Skeletal muscle satellite cell (primary cell): ENCODE data around the gene HS2ST1.

Experiments
- H3K27me3 ChIP-seq: 2 replicates; pipeline ENCODE4 v1.7.0; 2013; ENCODE audit warnings: low read length; ENCODE audit not compliant: control insufficient read depth, insufficient read depth
- H3K36me3 ChIP-seq: 2 replicates; pipeline ENCODE4 v1.7.0; 2013; ENCODE audit warnings: mild to moderate bottlenecking, control low read depth, low read length; ENCODE audit not compliant: insufficient read depth
- H3K4me1 ChIP-seq: 2 replicates; pipeline ENCODE4 v1.7.0; 2013; ENCODE audit warnings: low read length; ENCODE audit not compliant: control insufficient read depth, insufficient read depth
- H3K4me2 ChIP-seq: 2 replicates; pipeline ENCODE4 v1.7.0; 2013; ENCODE audit warnings: mild to moderate bottlenecking, low read length
- H3K4me3 ChIP-seq: 2 replicates; pipeline ENCODE4 v1.7.0; 2013; ENCODE audit warnings: low read length
- H3K9ac ChIP-seq: 2 replicates; pipeline ENCODE4 v1.7.0; 2013; ENCODE audit warnings: mild to moderate bottlenecking, low read depth, low read length, moderate library complexity
- H3K9me3 ChIP-seq: replicated peaks from 2 replicates; pipeline ENCODE4 v1.7.0; 2013; ENCODE audit warnings: mild to moderate bottlenecking, control low read depth, low read length

Gene HS2ST1

DNA sequence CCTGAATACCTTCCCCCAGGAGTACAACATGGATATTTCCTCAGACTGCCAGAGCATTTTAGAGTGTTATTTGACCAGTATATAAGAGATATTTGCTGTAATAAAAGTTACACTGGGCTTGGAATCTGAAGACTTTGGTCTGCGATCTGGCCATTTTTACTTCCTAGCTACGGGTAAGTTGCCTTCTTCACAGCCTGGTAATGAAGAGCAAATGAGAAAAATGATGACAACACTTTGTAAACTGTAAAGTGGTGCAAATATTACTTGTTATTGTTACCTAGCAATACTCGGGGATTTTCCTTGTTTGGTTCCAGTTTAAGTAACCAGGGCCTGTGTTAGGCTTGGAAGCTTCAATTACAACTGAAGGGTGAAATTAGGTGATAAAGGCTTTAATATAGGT is 233.4 kb downstream of the HS2ST1 start:
- no peaks in the 10 kb centered on the region for H3K9me3 ChIP-seq
- no peaks in the 10 kb centered on the region for H3K36me3 ChIP-seq
- no peak overlapping the region for H3K4me3 ChIP-seq
- H3K4me1 ChIP-seq = peaks cover 20% of the 10 kb centered on the region
- H3K27me3 ChIP-seq = no peaks in the 10 kb centered on the region
- H3K4me2 ChIP-seq = no peak overlapping the region
- H3K9ac ChIP-seq = no peak overlapping the region

DNA sequence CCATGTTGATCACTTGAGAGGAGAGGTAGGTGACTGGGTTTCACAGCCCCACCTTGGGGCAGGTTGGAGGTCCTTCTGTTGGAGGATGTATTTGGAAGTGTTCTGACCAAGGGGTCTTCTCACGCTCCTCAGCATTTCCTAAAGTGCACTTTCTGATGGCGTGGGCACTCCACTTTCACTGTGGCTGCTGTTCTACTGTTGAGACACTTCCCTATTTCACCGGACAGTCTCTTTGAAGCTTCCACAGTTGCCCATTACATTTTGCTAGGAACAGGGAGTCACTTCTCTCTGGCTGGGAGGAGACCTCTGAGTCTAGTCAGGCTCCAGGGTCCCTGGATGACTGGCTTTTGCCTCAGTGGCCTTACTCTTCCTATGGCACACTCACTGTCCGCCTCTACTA is 234.2 kb downstream of the HS2ST1 start:
- Histone ChIP-seq H3K9ac (no peak overlapping the region), H3K4me1 (peaks cover 20% of the 10 kb centered on the region), H3K4me3 (no peak overlapping the region), H3K36me3 (no peaks in the 10 kb centered on the region), H3K9me3 (no peaks in the 10 kb centered on the region), H3K27me3 (no peaks in the 10 kb centered on the region), H3K4me2 (no peak overlapping the region)

DNA sequence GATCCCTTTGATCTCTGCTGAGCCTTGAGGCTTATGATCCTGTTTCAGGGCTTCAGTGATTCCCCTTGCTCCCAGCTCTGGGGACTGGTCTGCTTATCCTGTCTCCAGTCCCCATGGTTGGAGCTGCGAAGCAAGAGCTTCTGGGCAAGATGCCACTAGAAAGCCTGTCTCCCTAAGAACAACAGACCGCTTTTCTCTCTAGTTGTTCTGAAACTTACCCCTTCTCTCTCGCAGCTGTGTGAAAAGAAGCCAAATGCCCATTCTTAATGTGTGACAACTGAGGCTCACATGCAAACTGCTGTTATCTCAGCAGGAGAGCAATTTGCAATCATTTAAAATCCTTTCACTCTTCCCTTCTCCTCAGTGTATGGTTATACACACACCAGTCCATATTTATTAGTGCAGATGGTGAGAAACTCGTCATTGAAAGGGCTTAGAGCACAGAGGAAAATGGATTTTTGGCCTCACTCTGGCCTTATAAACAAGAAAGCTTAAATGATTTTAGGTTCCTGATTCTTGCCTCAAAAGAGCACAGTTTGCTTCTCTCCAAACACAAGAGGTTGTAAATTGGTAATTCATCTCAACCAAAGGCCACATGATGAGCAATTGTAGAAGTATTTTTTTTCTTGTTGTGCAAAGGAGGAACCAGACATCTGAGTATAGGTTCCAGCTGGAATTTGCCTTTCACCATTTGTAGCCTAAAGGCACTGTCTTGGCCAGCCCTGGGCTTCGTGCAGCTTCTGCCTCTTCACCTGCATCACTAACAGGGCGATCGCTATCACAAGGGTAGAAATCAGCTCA is 235.0 kb downstream of the HS2ST1 start:
- Histone ChIP-seq H3K4me2 (no peak overlapping the region), H3K27me3 (no peaks in the 10 kb centered on the region), H3K9me3 (no peaks in the 10 kb centered on the region), H3K9ac (no peak overlapping the region), H3K4me1 (peaks cover 20% of the 10 kb centered on the region), H3K4me3 (no peak overlapping the region), H3K36me3 (no peaks in the 10 kb centered on the region)

DNA sequence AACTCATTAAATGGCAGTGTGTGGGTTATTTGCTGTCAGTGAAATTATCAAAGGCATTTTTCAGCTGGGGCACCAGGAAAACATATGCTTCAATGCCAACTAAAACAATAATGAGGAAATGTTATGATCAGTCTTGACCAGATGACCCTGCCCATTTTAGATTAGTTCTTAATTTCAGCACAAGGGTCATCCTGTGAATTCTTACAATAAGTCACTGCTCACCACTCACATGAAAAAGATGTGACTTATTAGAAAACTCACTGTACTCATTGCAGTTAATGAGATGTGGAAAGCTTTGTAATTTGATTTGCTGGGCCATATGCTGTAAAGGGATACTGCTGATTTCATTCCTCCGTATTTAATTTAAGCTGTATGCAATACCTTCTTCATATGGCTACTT is 235.7 kb downstream of the HS2ST1 start:
- no peaks in the 10 kb centered on the region for H3K27me3 ChIP-seq
- H3K4me3 ChIP-seq = no peak overlapping the region
- H3K36me3 ChIP-seq = no peaks in the 10 kb centered on the region
- no peaks in the 10 kb centered on the region for H3K9me3 ChIP-seq
- H3K4me1 ChIP-seq = peaks cover 20% of the 10 kb centered on the region
- H3K9ac ChIP-seq = no peak overlapping the region
- no peak overlapping the region for H3K4me2 ChIP-seq

DNA sequence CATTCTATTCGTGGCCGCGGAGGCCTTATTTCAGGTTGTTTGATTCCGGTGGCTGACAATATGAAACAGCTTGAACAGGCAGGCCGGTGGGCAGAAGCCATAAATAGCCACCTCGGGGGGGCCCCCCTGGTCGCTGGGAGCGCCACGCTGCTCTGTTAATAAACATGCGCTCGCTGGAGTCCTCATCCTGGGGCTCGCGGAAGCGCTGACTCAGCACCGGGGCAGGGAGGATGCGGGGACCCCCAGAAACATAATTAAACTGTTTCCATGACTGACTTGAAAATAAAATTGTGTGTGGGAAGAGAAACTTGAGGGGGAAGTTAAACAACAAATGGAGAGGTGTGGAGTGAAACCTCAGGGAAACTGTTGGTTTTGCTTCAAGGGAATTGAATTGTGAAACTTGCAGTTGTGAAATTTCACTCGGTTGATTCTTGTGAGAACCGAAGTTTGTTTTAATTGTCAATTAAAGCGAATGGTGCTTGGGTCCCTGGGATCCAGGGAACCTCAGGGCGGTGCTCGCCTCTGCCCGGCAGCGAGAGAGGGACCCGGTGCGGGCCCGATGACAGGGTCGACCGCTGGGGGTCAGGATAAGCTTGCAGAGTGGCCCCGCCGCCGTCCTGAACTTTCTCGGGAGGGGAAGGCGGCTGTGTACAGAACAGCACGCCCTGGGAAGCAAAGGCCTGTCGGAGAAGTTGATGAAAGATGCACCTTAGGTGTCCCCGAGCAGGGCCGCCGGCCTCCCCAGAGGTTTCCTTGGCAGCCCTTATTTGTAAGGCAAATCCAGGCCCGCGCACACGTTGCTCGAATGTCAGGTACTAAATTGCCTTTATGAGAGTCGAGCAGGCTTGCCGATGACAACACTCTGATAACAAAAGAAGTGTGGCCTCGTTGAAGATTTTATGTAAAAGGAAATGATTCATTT is 237.3 kb downstream of the HS2ST1 start:
- H3K4me1 ChIP-seq = peaks cover 20% of the 10 kb centered on the region
- H3K9ac ChIP-seq = no peak overlapping the region
- no peaks in the 10 kb centered on the region for H3K9me3 ChIP-seq
- no peaks in the 10 kb centered on the region for H3K36me3 ChIP-seq
- no peak overlapping the region for H3K4me3 ChIP-seq
- no peaks in the 10 kb centered on the region for H3K27me3 ChIP-seq
- peak overlapping the region; percentile 34 for H3K4me2 ChIP-seq

DNA sequence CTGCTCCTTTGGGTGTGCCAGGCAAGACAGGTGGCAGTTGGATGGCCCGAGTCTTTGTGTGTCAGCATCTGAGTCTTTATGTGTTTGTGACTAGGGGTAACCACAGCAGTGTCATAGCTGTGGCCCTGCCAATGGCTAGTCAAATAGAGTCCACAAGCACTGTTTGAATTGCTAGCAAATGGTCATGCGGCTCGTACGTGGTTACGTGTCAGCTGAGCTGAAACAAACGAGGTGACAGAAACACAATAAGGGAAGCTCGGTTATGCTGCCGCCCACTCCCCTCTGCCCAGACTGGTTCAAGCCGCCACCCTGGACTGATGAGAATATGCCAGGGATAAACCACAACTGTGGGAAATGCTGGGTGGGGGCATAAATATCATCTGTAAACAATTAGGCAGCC is 239.9 kb downstream of the HS2ST1 start:
- H3K9me3 ChIP-seq = no peaks in the 10 kb centered on the region
- H3K27me3 ChIP-seq = no peaks in the 10 kb centered on the region
- H3K4me1 ChIP-seq = peaks cover 17% of the 10 kb centered on the region
- H3K4me2 ChIP-seq = no peak overlapping the region
- H3K4me3 ChIP-seq = no peak overlapping the region
- no peak overlapping the region for H3K9ac ChIP-seq
- no peaks in the 10 kb centered on the region for H3K36me3 ChIP-seq

DNA sequence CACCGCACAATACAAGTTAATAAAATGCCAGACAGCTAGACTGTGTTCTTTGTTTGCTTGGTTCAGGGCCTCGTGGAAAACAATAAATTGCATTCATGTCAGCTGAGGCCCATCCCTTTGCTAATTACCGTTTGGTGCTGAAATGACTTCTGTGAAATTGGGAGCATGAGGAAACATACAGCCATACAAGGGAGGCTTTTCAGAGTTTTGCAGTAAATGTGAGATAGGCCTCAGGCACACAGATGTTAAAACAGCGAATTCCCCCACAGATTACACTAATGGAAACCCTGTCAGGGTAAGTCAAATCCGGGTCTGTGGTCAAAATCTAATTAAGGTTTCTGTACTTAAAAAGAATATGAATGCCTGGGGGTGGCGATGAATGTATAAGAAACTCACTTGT is 240.7 kb downstream of the HS2ST1 start:
- Histone ChIP-seq H3K4me2 (no peak overlapping the region), H3K36me3 (no peaks in the 10 kb centered on the region), H3K4me1 (peaks cover 9% of the 10 kb centered on the region), H3K27me3 (no peaks in the 10 kb centered on the region), H3K4me3 (no peak overlapping the region), H3K9me3 (no peaks in the 10 kb centered on the region), H3K9ac (no peak overlapping the region)

DNA sequence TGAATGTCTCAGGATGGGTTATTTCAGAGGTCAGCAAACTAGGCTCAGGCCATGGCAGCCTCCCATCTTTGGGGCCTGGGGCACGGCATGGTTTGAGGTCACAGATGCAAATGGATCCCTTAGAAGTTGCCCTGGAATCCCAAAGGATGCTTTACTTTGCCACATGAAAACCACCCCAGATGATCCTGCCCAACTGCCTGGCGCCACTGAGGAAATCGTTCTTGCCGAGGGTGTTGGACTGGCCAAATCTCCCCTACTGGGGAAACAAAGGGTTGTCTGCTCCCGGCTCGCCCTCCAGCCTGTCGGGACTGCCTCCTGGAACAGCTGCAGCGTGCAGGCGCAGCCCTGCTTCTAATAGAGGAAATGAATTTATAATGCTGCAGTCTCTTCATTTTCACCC is 241.2 kb downstream of the HS2ST1 start:
- Histone ChIP-seq H3K4me1 (peaks cover 7% of the 10 kb centered on the region), H3K9ac (no peak overlapping the region), H3K27me3 (no peaks in the 10 kb centered on the region), H3K9me3 (no peaks in the 10 kb centered on the region), H3K4me2 (no peak overlapping the region), H3K36me3 (no peaks in the 10 kb centered on the region), H3K4me3 (no peak overlapping the region)

DNA sequence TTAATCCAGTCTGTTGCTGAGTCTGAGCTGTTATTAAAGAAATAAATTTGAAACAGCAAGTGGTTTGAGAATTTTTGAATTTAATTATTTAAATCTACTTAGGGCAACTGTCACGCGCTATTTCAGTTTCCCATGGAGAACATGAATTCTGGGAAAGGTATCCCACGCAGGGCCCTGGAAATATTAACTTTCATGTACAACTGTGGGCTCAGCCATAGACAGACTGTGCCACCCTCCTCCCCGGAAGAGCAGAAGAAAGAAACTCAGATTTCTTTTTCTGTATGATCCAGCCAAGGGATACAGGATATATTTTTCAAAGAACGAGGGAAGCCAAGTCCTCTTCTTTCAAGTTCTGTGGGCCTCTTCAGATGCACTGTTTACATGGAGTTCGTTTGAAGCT is 241.7 kb downstream of the HS2ST1 start:
- H3K9me3 ChIP-seq = no peaks in the 10 kb centered on the region
- H3K27me3 ChIP-seq = no peaks in the 10 kb centered on the region
- H3K4me2 ChIP-seq = no peak overlapping the region
- peaks cover 7% of the 10 kb centered on the region for H3K4me1 ChIP-seq
- no peak overlapping the region for H3K4me3 ChIP-seq
- no peak overlapping the region for H3K9ac ChIP-seq
- H3K36me3 ChIP-seq = no peaks in the 10 kb centered on the region

DNA sequence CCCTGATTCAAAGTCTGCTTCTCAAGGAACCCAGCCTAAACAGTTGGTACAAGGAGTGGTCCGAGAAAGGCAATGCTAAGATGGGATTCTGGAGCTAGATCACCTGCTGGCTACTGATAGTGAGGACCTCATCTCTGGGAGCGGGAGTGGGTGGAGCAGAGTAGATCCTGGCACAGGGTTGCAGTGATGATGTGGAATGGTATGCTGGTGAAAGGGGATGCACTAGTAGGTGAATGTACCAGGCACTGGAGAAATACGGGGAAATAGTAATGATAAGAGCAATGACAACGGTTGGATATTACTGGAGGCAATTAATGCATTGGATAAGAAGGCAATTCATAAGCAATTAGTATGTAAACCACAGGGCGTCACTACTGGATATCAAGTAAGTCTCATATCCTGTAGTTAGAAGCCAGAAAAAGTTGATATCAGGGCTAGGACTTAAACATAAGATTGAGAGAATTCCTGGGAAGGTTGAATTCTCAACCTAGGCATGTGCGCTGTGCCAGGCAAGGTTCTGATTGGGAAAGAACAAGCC is 245.0 kb downstream of the HS2ST1 start:
- no peaks in the 10 kb centered on the region for H3K36me3 ChIP-seq
- H3K9ac ChIP-seq = no peak overlapping the region
- no peak overlapping the region for H3K4me2 ChIP-seq
- peaks cover 7% of the 10 kb centered on the region for H3K27me3 ChIP-seq
- no peak overlapping the region for H3K4me3 ChIP-seq
- H3K9me3 ChIP-seq = no peaks in the 10 kb centered on the region
- H3K4me1 ChIP-seq = no peaks in the 10 kb centered on the region
